ENCODE results near the gene OR4F6. TPM values are rescaled to one million over a fixed set of nuclear protein-coding genes. Genes with fewer than 3 reads are reported as not detected.

Gene OR4F6
- total RNA-seq, 2 donors from 2014 or later: not detected

DNA sequence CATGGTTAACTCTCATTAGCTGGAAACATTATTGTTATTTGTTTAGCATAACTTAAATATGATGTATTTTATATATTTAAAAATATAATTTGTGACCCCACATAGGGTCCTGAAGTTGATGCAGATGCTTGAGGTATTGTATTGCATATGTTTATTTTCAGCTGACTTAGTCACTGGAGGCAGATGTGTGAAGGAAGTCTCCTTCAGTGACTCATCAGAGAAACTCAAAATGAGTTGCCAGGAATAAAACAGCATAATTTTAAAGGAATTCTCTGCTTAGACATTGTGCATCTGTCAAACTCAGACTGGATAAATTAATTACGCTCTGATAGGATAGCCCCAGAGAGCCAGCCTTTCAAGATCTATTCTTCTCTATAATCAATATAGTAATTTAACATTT is 7.9 kb upstream of the OR4F6 start:
- 79% methylated on average over 1 of the region's 1 CpG; no CpG with 5 or more reads in 1 of the 2 experiments for WGBS, 2 experiments (ENCODE audit: insufficient coverage in 1 of 2, insufficient read length in 1 of 2)

DNA sequence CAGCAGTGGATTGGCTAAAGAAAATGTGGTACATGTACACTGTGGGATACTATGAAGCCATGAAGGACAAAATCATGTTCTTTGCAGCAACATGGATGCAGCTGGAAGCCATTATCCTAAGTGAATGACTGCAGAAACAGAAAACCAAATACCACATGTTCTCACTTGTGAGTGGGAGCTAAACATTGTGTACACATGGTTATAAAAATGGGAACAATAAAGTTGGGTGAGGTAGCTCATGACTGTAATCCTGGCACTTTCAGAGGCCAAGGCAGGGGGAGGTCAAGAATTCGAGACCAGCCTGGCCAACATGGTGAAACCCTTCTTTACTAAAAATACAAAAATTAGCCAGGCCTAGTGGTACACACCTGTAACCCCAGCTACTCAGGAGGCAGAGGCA is 3.6 kb upstream of the OR4F6 start:
- Mint-ChIP-seq H3K4me1 (no peaks in the 10 kb centered on the region), H3K4me3 (no peak overlapping the region), H3K9me3 (no peaks in the 10 kb centered on the region), H3K27me3 (ENCODE audit: insufficient read depth) (peaks cover 1% of the 10 kb centered on the region), H3K36me3 (ENCODE audit: low read depth) (no peaks in the 10 kb centered on the region), H3K27ac (no peak overlapping the region)
- Histone ChIP-seq H3K36me3 (ENCODE audit: control insufficient read depth, insufficient read depth, low read length) (no peaks in the 10 kb centered on the region), H3K4me3 (ENCODE audit: low read length) (no peak overlapping the region), H3K4me1 (ENCODE audit: control insufficient read depth, insufficient read depth, low read length) (no peaks in the 10 kb centered on the region), H3K27ac (ENCODE audit: low read depth, low read length) (no peak overlapping the region), H3K27me3 (ENCODE audit: control insufficient read depth, insufficient read depth, low read length, poor library complexity, severe bottlenecking) (no peaks in the 10 kb centered on the region), H3K9me3 (ENCODE audit: control insufficient read depth, low read length) (no peaks in the 10 kb centered on the region), H3K9ac (ENCODE audit: extremely low read depth, low read length, poor library complexity, severe bottlenecking) (no peak overlapping the region)
- WGBS, 2 experiments (ENCODE audit: insufficient coverage in 1 of 2, insufficient read length in 1 of 2): 80 to 100% methylated on average over 1 of the region's 1 CpG
- no peak for DNase-seq
- TF ChIP-seq, protein P1, sequence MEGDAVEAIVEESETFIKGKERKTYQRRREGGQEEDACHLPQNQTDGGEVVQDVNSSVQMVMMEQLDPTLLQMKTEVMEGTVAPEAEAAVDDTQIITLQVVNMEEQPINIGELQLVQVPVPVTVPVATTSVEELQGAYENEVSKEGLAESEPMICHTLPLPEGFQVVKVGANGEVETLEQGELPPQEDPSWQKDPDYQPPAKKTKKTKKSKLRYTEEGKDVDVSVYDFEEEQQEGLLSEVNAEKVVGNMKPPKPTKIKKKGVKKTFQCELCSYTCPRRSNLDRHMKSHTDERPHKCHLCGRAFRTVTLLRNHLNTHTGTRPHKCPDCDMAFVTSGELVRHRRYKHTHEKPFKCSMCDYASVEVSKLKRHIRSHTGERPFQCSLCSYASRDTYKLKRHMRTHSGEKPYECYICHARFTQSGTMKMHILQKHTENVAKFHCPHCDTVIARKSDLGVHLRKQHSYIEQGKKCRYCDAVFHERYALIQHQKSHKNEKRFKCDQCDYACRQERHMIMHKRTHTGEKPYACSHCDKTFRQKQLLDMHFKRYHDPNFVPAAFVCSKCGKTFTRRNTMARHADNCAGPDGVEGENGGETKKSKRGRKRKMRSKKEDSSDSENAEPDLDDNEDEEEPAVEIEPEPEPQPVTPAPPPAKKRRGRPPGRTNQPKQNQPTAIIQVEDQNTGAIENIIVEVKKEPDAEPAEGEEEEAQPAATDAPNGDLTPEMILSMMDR (conservative IDR thresholded peaks at IDR 0.05): no peak

More for the DNA sequence above, 7.9 kb upstream of the OR4F6 start:
- no peaks in the 10 kb centered on the region for H3K36me3 Mint-ChIP-seq (ENCODE audit: low read depth)
- Histone ChIP-seq H3K27ac (ENCODE audit: low read depth, low read length) (no peak overlapping the region), H3K27me3 (ENCODE audit: control insufficient read depth, insufficient read depth, low read length, poor library complexity, severe bottlenecking) (no peaks in the 10 kb centered on the region), H3K9ac (ENCODE audit: extremely low read depth, low read length, poor library complexity, severe bottlenecking) (no peak overlapping the region), H3K4me3 (ENCODE audit: low read length) (no peak overlapping the region), H3K4me1 (ENCODE audit: control insufficient read depth, insufficient read depth, low read length) (no peaks in the 10 kb centered on the region), H3K36me3 (ENCODE audit: control insufficient read depth, insufficient read depth, low read length) (no peaks in the 10 kb centered on the region), H3K9me3 (ENCODE audit: control insufficient read depth, low read length) (no peaks in the 10 kb centered on the region)
- H3K27me3 Mint-ChIP-seq (ENCODE audit: insufficient read depth): peaks cover 1% of the 10 kb centered on the region
- no peak overlapping the region for H3K27ac Mint-ChIP-seq
- no peak overlapping the region for H3K4me3 Mint-ChIP-seq
- TF ChIP-seq, protein P1 (conservative IDR thresholded peaks at IDR 0.05): no peak
- H3K9me3 Mint-ChIP-seq: no peaks in the 10 kb centered on the region
- H3K4me1 Mint-ChIP-seq: peaks cover 4% of the 10 kb centered on the region
- no peak for DNase-seq

DNA sequence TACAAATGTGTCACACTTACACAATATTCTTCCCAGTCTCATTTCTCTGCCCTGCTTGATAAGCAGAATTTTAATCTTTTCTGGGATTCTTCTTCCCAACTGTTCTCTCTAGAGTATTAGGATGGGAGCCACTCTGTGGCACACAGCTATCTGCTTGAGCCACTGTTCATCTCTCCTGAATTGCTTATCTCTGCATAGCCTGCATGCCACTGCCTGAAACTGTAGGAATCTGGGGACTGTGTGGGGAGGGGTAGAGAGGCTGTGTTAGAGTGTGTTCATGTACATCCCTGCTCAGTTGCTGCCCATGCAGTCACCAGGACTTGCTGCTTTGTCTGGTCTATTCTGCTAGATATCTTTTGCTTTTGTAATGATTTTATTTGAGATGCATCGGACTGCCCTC is 2.3 kb upstream of the OR4F6 start:
- Mint-ChIP-seq H3K9me3 (no peaks in the 10 kb centered on the region), H3K27ac (no peak overlapping the region), H3K36me3 (ENCODE audit: low read depth) (no peaks in the 10 kb centered on the region), H3K4me1 (no peaks in the 10 kb centered on the region), H3K4me3 (no peak overlapping the region), H3K27me3 (ENCODE audit: insufficient read depth) (peaks cover 1% of the 10 kb centered on the region)
- H3K4me1 ChIP-seq (ENCODE audit: control insufficient read depth, insufficient read depth, low read length): no peaks in the 10 kb centered on the region
- 89% methylated on average over 1 of the region's 1 CpG; no CpG with 5 or more reads in 1 of the 2 experiments for WGBS, 2 experiments (ENCODE audit: insufficient coverage in 1 of 2, insufficient read length in 1 of 2)
- no peak overlapping the region for H3K4me3 ChIP-seq (ENCODE audit: low read length)
- H3K27me3 ChIP-seq (ENCODE audit: control insufficient read depth, insufficient read depth, low read length, poor library complexity, severe bottlenecking): no peaks in the 10 kb centered on the region
- DNase-seq: no peak
- TF ChIP-seq, protein P1 (conservative IDR thresholded peaks at IDR 0.05): no peak
- no peaks in the 10 kb centered on the region for H3K9me3 ChIP-seq (ENCODE audit: control insufficient read depth, low read length)
- H3K27ac ChIP-seq (ENCODE audit: low read depth, low read length): no peak overlapping the region
- H3K9ac ChIP-seq (ENCODE audit: extremely low read depth, low read length, poor library complexity, severe bottlenecking): no peak overlapping the region
- no peaks in the 10 kb centered on the region for H3K36me3 ChIP-seq (ENCODE audit: control insufficient read depth, insufficient read depth, low read length)
